Measurements from ENCODE around the gene RNU11.
A peak's percentile ranks its signal among the peaks of the same experiment; 100 is the strongest.
"Not testable (repeated sequence)": the region's sequence is repeated elsewhere in the genome, so short reads cannot be mapped to it uniquely, and the experiment has no call there.

Gene RNU11

GRCh38 chr1:28663871-28664470, 15.6 kb downstream of the RNU11 start:
- H3K4me3 ChIP-seq (ENCODE audit: low read depth, low read length) = no peak overlapping the region
- no peak for TF ChIP-seq CTCF (IDR thresholded peaks at IDR 0.05; ENCODE audit: low read depth, low read length)
- in situ Hi-C loops (cut with HindIII; ENCODE audit: low sequenced_read_pairs) = no loop called here
- DNase-seq (ENCODE audit: low read depth, low spot score) = no peak

GRCh38 chr1:28666806-28667205, 18.4 kb downstream of the RNU11 start:
- TF ChIP-seq CTCF (IDR thresholded peaks at IDR 0.05; ENCODE audit: low read depth, low read length) = no peak
- in situ Hi-C loops (cut with HindIII; ENCODE audit: low sequenced_read_pairs) = no loop called here
- no peak overlapping the region for H3K4me3 ChIP-seq (ENCODE audit: low read depth, low read length)
- DNase-seq (ENCODE audit: low read depth, low spot score) = no peak

- DNase-seq (ENCODE audit: low read depth, low spot score) = peak; percentile 87
- in situ Hi-C loops (cut with HindIII; ENCODE audit: low sequenced_read_pairs) = no loop called here
- TF ChIP-seq CTCF (IDR thresholded peaks at IDR 0.05; ENCODE audit: low read depth, low read length) = no peak
- H3K4me3 ChIP-seq (ENCODE audit: low read depth, low read length) = peak within 1 kb of the TSS; percentile 87
Observed at GRCh38 chr1:28668191-28668955, 20.0 kb downstream of the RNU11 start, which contains the start of gene GMEB1. Gene GMEB1, plus strand, starts transcription at chr1:28668784. Its CDS starts 14,829 bp downstream, at chr1:28683613.

- TF ChIP-seq CTCF (IDR thresholded peaks at IDR 0.05; ENCODE audit: low read depth, low read length) = no peak
- H3K4me3 ChIP-seq (ENCODE audit: low read depth, low read length) = peak overlapping the region; percentile 87
- in situ Hi-C loops (cut with HindIII; ENCODE audit: low sequenced_read_pairs) = no loop called here
- DNase-seq (ENCODE audit: low read depth, low spot score) = peak; percentile 40
Observed at GRCh38 chr1:28668956-28669723, 20.7 kb downstream of the RNU11 start.

- no peak for DNase-seq (ENCODE audit: low read depth, low spot score)
- H3K4me3 ChIP-seq (ENCODE audit: low read depth, low read length) = no peak overlapping the region
- TF ChIP-seq CTCF (IDR thresholded peaks at IDR 0.05; ENCODE audit: low read depth, low read length) = no peak
- in situ Hi-C loops (cut with HindIII; ENCODE audit: low sequenced_read_pairs) = no loop called here
Observed at GRCh38 chr1:28671254-28671780, 22.9 kb downstream of the RNU11 start.

GRCh38 chr1:28672971-28673370, 24.6 kb downstream of the RNU11 start:
- DNase-seq (ENCODE audit: low read depth, low spot score); in situ Hi-C loops (cut with HindIII; ENCODE audit: low sequenced_read_pairs): not testable (repeated sequence)

More at GRCh38 chr1:28672971-28673370, 24.6 kb downstream of the RNU11 start:
- H3K4me3 ChIP-seq (ENCODE audit: low read depth, low read length) = not testable (repeated sequence)

All from astrocyte of the spinal cord (primary cell).